ENCODE data around the gene PGAP1. TPM values are rescaled to one million over a fixed set of nuclear protein-coding genes. Genes with fewer than 3 reads are reported as not detected.

Gene PGAP1
- total and polyA plus RNA-seq, 2 donors (not counting 1 experiment from before 2014, with no cell fraction given), result 0.25 to 21.8 TPM

- Mint-ChIP-seq H3K4me1 (no peaks in the 10 kb centered on the region), H3K9me3 (ENCODE audit: insufficient read depth) (no peaks in the 10 kb centered on the region), H3K27me3 (no peaks in the 10 kb centered on the region), H3K27ac (no peak overlapping the region), H3K4me3 (no peak overlapping the region)
- no peaks in the 10 kb centered on the region for H4K20me1 ChIP-seq (ENCODE audit: control insufficient read depth, insufficient read depth, low read length, poor library complexity, severe bottlenecking)
- ChIA-PET POLR2A (no interaction called here), CTCF (no interaction called here)
- no peak for TF ChIP-seq EZH2 (IDR thresholded peaks at IDR 0.05; ENCODE audit: borderline replicate concordance, insufficient read depth, low read depth, low read length, poor library complexity, severe bottlenecking)
- no peak for TF ChIP-seq CTCF (IDR thresholded peaks at IDR 0.05)
- H3K27me3 ChIP-seq (replicated peaks in 1 of 4; ENCODE audit: control extremely low read depth in 1 of 4, control insufficient read depth in 3 of 4, insufficient read depth in 4 of 4, low read length in 3 of 4), result no peaks in the 10 kb centered on the region
- no peak overlapping the region for H3K4me3 ChIP-seq (ENCODE audit: control extremely low read depth in 1 of 5, extremely low read depth in 1 of 5, insufficient read depth in 1 of 5, low read depth in 2 of 5, low read length in 4 of 5)
- H3K36me3 ChIP-seq (replicated peaks in 1 of 2; ENCODE audit: control extremely low read depth in 1 of 2, control insufficient read depth in 1 of 2, extremely low read depth in 1 of 2, insufficient read depth in 2 of 2, low read length in 1 of 2), result no peaks in the 10 kb centered on the region
- H3K9ac ChIP-seq (ENCODE audit: low read length), result no peak overlapping the region
- WGBS (ENCODE audit: insufficient coverage), result no CpG with 5 or more reads among the region's 3 CpGs
- H2AFZ ChIP-seq (ENCODE audit: insufficient read depth, low read depth, low read length, poor library complexity, severe bottlenecking), result no peak overlapping the region
- no peaks in the 10 kb centered on the region for H3K79me2 ChIP-seq (ENCODE audit: control insufficient read depth, insufficient read depth, low read length)
- no peak overlapping the region for H3K27ac ChIP-seq (ENCODE audit: low read length in 2 of 2)
- no peak overlapping the region for H3K4me2 ChIP-seq (replicated peaks; ENCODE audit: low read depth, low read length, poor library complexity, severe bottlenecking)
- intact Hi-C loops (cut with micrococcal nuclease), result no loop called here
- ATAC-seq (ENCODE audit: low read depth) (no peak), DNase-seq (no peak)
- no peaks in the 10 kb centered on the region for H3K4me1 ChIP-seq (ENCODE audit: control insufficient read depth in 2 of 2, insufficient read depth in 2 of 2, low read length in 2 of 2)
- no peaks in the 10 kb centered on the region for H3K9me3 ChIP-seq (ENCODE audit: control extremely low read depth in 1 of 3, control insufficient read depth in 2 of 3, insufficient read depth in 1 of 3, low read length in 2 of 3)
Measured at GRCh38 chr2:196902828-196903227, 23.7 kb downstream of the PGAP1 start.

DNA sequence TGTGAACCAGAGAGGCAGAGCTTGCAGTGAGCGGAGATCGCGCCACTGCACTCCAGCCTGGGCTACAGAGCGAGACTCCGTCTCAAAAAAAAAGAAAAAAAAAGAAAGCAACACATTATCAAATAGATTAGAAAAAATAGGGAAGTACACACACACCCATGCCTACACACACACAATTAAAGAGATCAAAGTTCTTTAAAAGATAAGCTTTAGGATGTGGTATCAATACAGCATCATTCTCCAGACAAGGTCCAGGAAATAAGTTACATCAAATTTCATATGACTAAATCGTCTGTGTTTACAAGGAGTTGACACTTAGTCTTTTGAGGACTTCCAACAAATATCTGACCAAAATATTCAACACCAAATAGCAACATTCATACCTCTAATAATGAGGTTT, 25.7 kb downstream of the PGAP1 start:
- ChIA-PET POLR2A (no interaction called here), CTCF (no interaction called here)
- intact Hi-C loops (cut with micrococcal nuclease), result no loop called here
- H3K4me3 ChIP-seq (ENCODE audit: control extremely low read depth in 1 of 5, extremely low read depth in 1 of 5, insufficient read depth in 1 of 5, low read depth in 2 of 5, low read length in 4 of 5), result no peak overlapping the region
- WGBS (ENCODE audit: insufficient coverage), result no CpG with 5 or more reads among the region's 6 CpGs
- no peaks in the 10 kb centered on the region for H3K9me3 Mint-ChIP-seq (ENCODE audit: insufficient read depth)
- TF ChIP-seq CTCF (IDR thresholded peaks at IDR 0.05) (no peak), EZH2 (IDR thresholded peaks at IDR 0.05; ENCODE audit: borderline replicate concordance, insufficient read depth, low read depth, low read length, poor library complexity, severe bottlenecking) (no peak)
- H3K4me1 Mint-ChIP-seq, result no peaks in the 10 kb centered on the region
- no peak overlapping the region for H3K9ac ChIP-seq (ENCODE audit: low read length)
- no peaks in the 10 kb centered on the region for H3K27me3 ChIP-seq (replicated peaks in 1 of 4; ENCODE audit: control extremely low read depth in 1 of 4, control insufficient read depth in 3 of 4, insufficient read depth in 4 of 4, low read length in 3 of 4)
- no peak overlapping the region for H3K27ac Mint-ChIP-seq
- DNase-seq, result no peak
- H3K27ac ChIP-seq (ENCODE audit: low read length in 2 of 2), result no peak overlapping the region
- ATAC-seq (ENCODE audit: low read depth), result no peak
- H3K9me3 ChIP-seq (ENCODE audit: control extremely low read depth in 1 of 3, control insufficient read depth in 2 of 3, insufficient read depth in 1 of 3, low read length in 2 of 3), result no peaks in the 10 kb centered on the region
- no peaks in the 10 kb centered on the region for H4K20me1 ChIP-seq (ENCODE audit: control insufficient read depth, insufficient read depth, low read length, poor library complexity, severe bottlenecking)
- no peaks in the 10 kb centered on the region for H3K79me2 ChIP-seq (ENCODE audit: control insufficient read depth, insufficient read depth, low read length)
- H3K4me1 ChIP-seq (ENCODE audit: control insufficient read depth in 2 of 2, insufficient read depth in 2 of 2, low read length in 2 of 2), result no peaks in the 10 kb centered on the region
- no peaks in the 10 kb centered on the region for H3K36me3 ChIP-seq (replicated peaks in 1 of 2; ENCODE audit: control extremely low read depth in 1 of 2, control insufficient read depth in 1 of 2, extremely low read depth in 1 of 2, insufficient read depth in 2 of 2, low read length in 1 of 2)
- H3K4me3 Mint-ChIP-seq, result no peak overlapping the region
- no peak overlapping the region for H2AFZ ChIP-seq (ENCODE audit: insufficient read depth, low read depth, low read length, poor library complexity, severe bottlenecking)
- H3K27me3 Mint-ChIP-seq, result no peaks in the 10 kb centered on the region
- no peak overlapping the region for H3K4me2 ChIP-seq (replicated peaks; ENCODE audit: low read depth, low read length, poor library complexity, severe bottlenecking)
